Measurements from ENCODE around the gene SPTLC3.

SPTLC3 gene

GRCh38 chr20:13037727-13038126 is 29.0 kb downstream of the SPTLC3 start:
- Histone ChIP-seq H3K27me3 (ENCODE audit: insufficient read depth, low read length) (no peaks in the 10 kb centered on the region), H3K4me1 (ENCODE audit: insufficient read depth, low read length) (no peaks in the 10 kb centered on the region), H3K9me3 (ENCODE audit: insufficient read depth, low read depth, low read length) (no peaks in the 10 kb centered on the region), H3K4me3 (ENCODE audit: low read length) (no peak overlapping the region), H3K9ac (ENCODE audit: low read depth, low read length) (no peak overlapping the region), H3K36me3 (ENCODE audit: insufficient read depth, low read depth, low read length) (no peaks in the 10 kb centered on the region), H3K27ac (ENCODE audit: low read length) (no peak overlapping the region)

GRCh38 chr20:13041574-13042457 is 33.0 kb downstream of the SPTLC3 start:
- no peaks in the 10 kb centered on the region for H3K4me1 ChIP-seq (ENCODE audit: insufficient read depth, low read length)
- no peaks in the 10 kb centered on the region for H3K27me3 ChIP-seq (ENCODE audit: insufficient read depth, low read length)
- no peak overlapping the region for H3K4me3 ChIP-seq (ENCODE audit: low read length)
- no peaks in the 10 kb centered on the region for H3K36me3 ChIP-seq (ENCODE audit: insufficient read depth, low read depth, low read length)
- no peak overlapping the region for H3K9ac ChIP-seq (ENCODE audit: low read depth, low read length)
- H3K9me3 ChIP-seq (ENCODE audit: insufficient read depth, low read depth, low read length): no peaks in the 10 kb centered on the region
- H3K27ac ChIP-seq (ENCODE audit: low read length): no peak overlapping the region

- Histone ChIP-seq H3K4me1 (ENCODE audit: insufficient read depth, low read length) (no peaks in the 10 kb centered on the region), H3K27ac (ENCODE audit: low read length) (no peak overlapping the region), H3K36me3 (ENCODE audit: insufficient read depth, low read depth, low read length) (no peaks in the 10 kb centered on the region), H3K9me3 (ENCODE audit: insufficient read depth, low read depth, low read length) (no peaks in the 10 kb centered on the region), H3K9ac (ENCODE audit: low read depth, low read length) (no peak overlapping the region), H3K4me3 (ENCODE audit: low read length) (no peak overlapping the region), H3K27me3 (ENCODE audit: insufficient read depth, low read length) (no peaks in the 10 kb centered on the region)
Measured at GRCh38 chr20:13042458-13042794, 33.7 kb downstream of the SPTLC3 start.

- Histone ChIP-seq H3K36me3 (ENCODE audit: insufficient read depth, low read depth, low read length) (no peaks in the 10 kb centered on the region), H3K4me1 (ENCODE audit: insufficient read depth, low read length) (no peaks in the 10 kb centered on the region), H3K9me3 (ENCODE audit: insufficient read depth, low read depth, low read length) (no peaks in the 10 kb centered on the region), H3K4me3 (ENCODE audit: low read length) (no peak overlapping the region), H3K27me3 (ENCODE audit: insufficient read depth, low read length) (no peaks in the 10 kb centered on the region), H3K27ac (ENCODE audit: low read length) (no peak overlapping the region), H3K9ac (ENCODE audit: low read depth, low read length) (no peak overlapping the region)
Measured at GRCh38 chr20:13046409-13046808, 37.6 kb downstream of the SPTLC3 start.

- Histone ChIP-seq H3K9ac (ENCODE audit: low read depth, low read length) (no peak overlapping the region), H3K4me1 (ENCODE audit: insufficient read depth, low read length) (peaks cover 9% of the 10 kb centered on the region; the same call in 1 of the 2 replicates), H3K9me3 (ENCODE audit: insufficient read depth, low read depth, low read length) (no peaks in the 10 kb centered on the region), H3K4me3 (ENCODE audit: low read length) (no peak overlapping the region), H3K27ac (ENCODE audit: low read length) (no peak overlapping the region), H3K27me3 (ENCODE audit: insufficient read depth, low read length) (no peaks in the 10 kb centered on the region), H3K36me3 (ENCODE audit: insufficient read depth, low read depth, low read length) (no peaks in the 10 kb centered on the region)
Measured at GRCh38 chr20:13054011-13054410, 45.2 kb downstream of the SPTLC3 start.

- Histone ChIP-seq H3K4me1 (ENCODE audit: insufficient read depth, low read length) (peaks cover 16% of the 10 kb centered on the region), H3K27me3 (ENCODE audit: insufficient read depth, low read length) (no peaks in the 10 kb centered on the region), H3K9ac (ENCODE audit: low read depth, low read length) (no peak overlapping the region), H3K27ac (ENCODE audit: low read length) (no peak overlapping the region), H3K9me3 (ENCODE audit: insufficient read depth, low read depth, low read length) (no peaks in the 10 kb centered on the region), H3K4me3 (ENCODE audit: low read length) (no peak overlapping the region), H3K36me3 (ENCODE audit: insufficient read depth, low read depth, low read length) (no peaks in the 10 kb centered on the region)
Measured at GRCh38 chr20:13058666-13059389, 50.1 kb downstream of the SPTLC3 start.

- Histone ChIP-seq H3K9ac (ENCODE audit: low read depth, low read length) (no peak overlapping the region), H3K36me3 (ENCODE audit: insufficient read depth, low read depth, low read length) (no peaks in the 10 kb centered on the region), H3K27ac (ENCODE audit: low read length) (no peak overlapping the region), H3K27me3 (ENCODE audit: insufficient read depth, low read length) (no peaks in the 10 kb centered on the region), H3K4me1 (ENCODE audit: insufficient read depth, low read length) (peaks cover 16% of the 10 kb centered on the region), H3K9me3 (ENCODE audit: insufficient read depth, low read depth, low read length) (no peaks in the 10 kb centered on the region), H3K4me3 (ENCODE audit: low read length) (no peak overlapping the region)
Measured at GRCh38 chr20:13059398-13060136, 50.8 kb downstream of the SPTLC3 start.

- H3K36me3 ChIP-seq (ENCODE audit: insufficient read depth, low read depth, low read length): no peaks in the 10 kb centered on the region
- no peaks in the 10 kb centered on the region for H3K27me3 ChIP-seq (ENCODE audit: insufficient read depth, low read length)
- no peak overlapping the region for H3K4me3 ChIP-seq (ENCODE audit: low read length)
- H3K9ac ChIP-seq (ENCODE audit: low read depth, low read length): no peak overlapping the region
- peaks cover 16% of the 10 kb centered on the region for H3K4me1 ChIP-seq (ENCODE audit: insufficient read depth, low read length)
- no peak overlapping the region for H3K27ac ChIP-seq (ENCODE audit: low read length)
- H3K9me3 ChIP-seq (ENCODE audit: insufficient read depth, low read depth, low read length): no peaks in the 10 kb centered on the region
Measured at GRCh38 chr20:13060327-13060726, 51.6 kb downstream of the SPTLC3 start.

GRCh38 chr20:13061381-13061780 is 52.6 kb downstream of the SPTLC3 start:
- no peak overlapping the region for H3K4me3 ChIP-seq (ENCODE audit: low read length)
- no peaks in the 10 kb centered on the region for H3K27me3 ChIP-seq (ENCODE audit: insufficient read depth, low read length)
- H3K27ac ChIP-seq (ENCODE audit: low read length): no peak overlapping the region
- peaks cover 16% of the 10 kb centered on the region for H3K4me1 ChIP-seq (ENCODE audit: insufficient read depth, low read length)
- H3K9ac ChIP-seq (ENCODE audit: low read depth, low read length): no peak overlapping the region
- no peaks in the 10 kb centered on the region for H3K36me3 ChIP-seq (ENCODE audit: insufficient read depth, low read depth, low read length)
- H3K9me3 ChIP-seq (ENCODE audit: insufficient read depth, low read depth, low read length): no peaks in the 10 kb centered on the region

GRCh38 chr20:13062789-13063188 is 54.0 kb downstream of the SPTLC3 start:
- Histone ChIP-seq H3K27ac (ENCODE audit: low read length) (no peak overlapping the region), H3K36me3 (ENCODE audit: insufficient read depth, low read depth, low read length) (no peaks in the 10 kb centered on the region), H3K9ac (ENCODE audit: low read depth, low read length) (no peak overlapping the region), H3K4me3 (ENCODE audit: low read length) (no peak overlapping the region), H3K27me3 (ENCODE audit: insufficient read depth, low read length) (no peaks in the 10 kb centered on the region), H3K4me1 (ENCODE audit: insufficient read depth, low read length) (peaks cover 16% of the 10 kb centered on the region), H3K9me3 (ENCODE audit: insufficient read depth, low read depth, low read length) (no peaks in the 10 kb centered on the region)

GRCh38 chr20:13068336-13068735 is 59.6 kb downstream of the SPTLC3 start:
- Histone ChIP-seq H3K4me1 (ENCODE audit: insufficient read depth, low read length) (no peaks in the 10 kb centered on the region), H3K27ac (ENCODE audit: low read length) (no peak overlapping the region), H3K27me3 (ENCODE audit: insufficient read depth, low read length) (no peaks in the 10 kb centered on the region), H3K9me3 (ENCODE audit: insufficient read depth, low read depth, low read length) (no peaks in the 10 kb centered on the region; the same call in 1 of the 2 replicates), H3K9ac (ENCODE audit: low read depth, low read length) (no peak overlapping the region), H3K4me3 (ENCODE audit: low read length) (no peak overlapping the region), H3K36me3 (ENCODE audit: insufficient read depth, low read depth, low read length) (no peaks in the 10 kb centered on the region)

Measured in iPS-20b (cell line).